Measurements from ENCODE around the gene SLC12A7. TPM values are rescaled to one million over a fixed set of nuclear protein-coding genes. Genes with fewer than 3 reads are reported as not detected.
"Not testable (repeated sequence)": the region's sequence is repeated elsewhere in the genome, so short reads cannot be mapped to it uniquely, and the experiment has no call there.

The SLC12A7 gene
- total RNA-seq, 1 experiment from 2014 or later, result 134 TPM

DNA sequence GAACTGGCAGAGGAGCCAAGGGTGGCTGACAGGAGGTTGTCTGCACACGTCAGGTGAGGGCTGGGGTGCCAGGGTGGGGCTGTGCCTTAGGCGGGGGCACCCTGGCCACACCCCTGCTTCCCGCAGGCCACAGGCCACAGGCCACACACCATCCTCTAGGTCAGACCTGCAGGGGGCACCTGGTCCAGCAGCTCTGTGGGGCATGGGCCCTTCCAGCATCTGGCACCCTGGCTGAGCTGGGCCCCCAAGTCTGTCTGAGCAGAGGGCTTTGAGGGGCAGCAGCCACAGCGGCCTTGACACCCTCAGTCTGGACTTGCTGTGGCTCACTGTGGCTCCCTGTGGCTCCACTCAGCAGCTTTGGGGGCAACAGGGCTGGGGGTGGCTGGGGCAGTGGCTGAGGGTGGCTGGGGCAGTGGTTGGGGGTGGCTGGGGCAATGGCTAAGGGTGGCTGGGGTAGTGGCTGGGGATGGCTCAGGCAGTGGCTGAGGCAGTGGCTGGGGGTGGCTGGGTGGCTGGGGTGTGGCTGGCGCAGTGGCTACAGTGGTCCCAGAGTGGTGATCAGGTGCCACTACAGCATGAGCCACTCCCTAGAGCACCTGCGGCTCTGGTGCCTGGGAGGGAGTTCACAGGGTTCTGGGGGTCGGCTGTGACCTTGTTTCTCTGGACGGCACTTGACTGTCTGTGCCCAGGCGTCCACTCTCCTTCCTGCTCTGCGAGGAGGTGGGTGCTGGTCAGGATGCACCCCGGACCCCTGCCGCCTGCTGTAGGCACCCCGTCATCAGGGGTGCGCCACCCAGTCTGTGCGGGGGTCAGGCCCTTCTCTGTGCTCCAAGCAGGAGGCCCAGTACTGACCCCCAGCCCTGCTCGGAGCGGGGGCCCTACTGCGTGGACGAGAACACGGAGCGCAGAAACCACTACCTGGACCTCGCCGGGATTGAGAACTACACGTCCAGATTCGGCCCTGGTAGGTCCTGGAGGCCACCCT lies 76.2 kb downstream of the SLC12A7 start:
- no peak for DNase-seq (ENCODE audit: low spot score)

DNA sequence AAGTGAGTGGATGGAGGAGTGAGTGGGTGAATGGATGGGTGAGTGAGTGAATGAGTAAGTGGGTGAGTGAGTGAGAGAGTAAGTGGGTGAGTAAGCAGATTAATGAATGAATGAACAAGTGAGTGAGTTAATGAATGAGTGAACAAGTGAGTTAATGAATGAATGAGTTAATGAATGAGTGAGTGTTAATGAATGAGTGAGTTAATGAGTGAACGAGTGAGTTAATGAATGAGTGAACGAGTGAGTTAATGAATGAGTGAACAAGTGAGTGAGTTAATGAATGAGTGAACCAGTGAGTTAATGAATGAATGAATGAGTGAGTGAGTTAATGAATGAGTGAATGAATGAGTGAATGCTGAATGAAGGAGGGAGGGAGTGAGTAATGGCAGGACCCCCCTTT lies 76.9 kb downstream of the SLC12A7 start:
- no peak for DNase-seq (ENCODE audit: low spot score)

DNA sequence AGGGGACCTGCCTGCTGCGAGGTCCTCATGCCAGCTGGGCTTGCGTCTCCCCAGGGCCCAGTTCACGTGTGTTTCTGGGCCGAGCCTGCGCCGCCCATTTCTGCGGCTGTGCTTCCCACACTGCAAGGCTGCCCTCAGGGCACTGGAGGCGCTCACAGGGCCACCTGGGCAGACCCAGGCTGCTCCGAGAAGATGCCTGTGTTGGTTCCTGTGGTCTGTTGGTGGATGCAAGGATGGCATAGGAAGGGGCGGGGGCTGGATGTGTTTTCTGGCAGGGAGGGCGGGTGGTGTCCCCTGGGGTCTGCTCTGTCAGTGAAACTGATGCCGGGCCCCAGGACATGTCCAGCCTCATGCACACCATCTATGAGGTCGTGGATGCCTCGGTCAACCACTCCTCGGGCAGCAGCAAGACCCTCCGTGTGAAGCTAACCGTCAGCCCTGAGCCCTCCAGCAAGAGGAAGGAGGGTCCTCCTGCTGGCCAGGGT lies 77.4 kb downstream of the SLC12A7 start:
- no peak for DNase-seq (ENCODE audit: low spot score)

DNA sequence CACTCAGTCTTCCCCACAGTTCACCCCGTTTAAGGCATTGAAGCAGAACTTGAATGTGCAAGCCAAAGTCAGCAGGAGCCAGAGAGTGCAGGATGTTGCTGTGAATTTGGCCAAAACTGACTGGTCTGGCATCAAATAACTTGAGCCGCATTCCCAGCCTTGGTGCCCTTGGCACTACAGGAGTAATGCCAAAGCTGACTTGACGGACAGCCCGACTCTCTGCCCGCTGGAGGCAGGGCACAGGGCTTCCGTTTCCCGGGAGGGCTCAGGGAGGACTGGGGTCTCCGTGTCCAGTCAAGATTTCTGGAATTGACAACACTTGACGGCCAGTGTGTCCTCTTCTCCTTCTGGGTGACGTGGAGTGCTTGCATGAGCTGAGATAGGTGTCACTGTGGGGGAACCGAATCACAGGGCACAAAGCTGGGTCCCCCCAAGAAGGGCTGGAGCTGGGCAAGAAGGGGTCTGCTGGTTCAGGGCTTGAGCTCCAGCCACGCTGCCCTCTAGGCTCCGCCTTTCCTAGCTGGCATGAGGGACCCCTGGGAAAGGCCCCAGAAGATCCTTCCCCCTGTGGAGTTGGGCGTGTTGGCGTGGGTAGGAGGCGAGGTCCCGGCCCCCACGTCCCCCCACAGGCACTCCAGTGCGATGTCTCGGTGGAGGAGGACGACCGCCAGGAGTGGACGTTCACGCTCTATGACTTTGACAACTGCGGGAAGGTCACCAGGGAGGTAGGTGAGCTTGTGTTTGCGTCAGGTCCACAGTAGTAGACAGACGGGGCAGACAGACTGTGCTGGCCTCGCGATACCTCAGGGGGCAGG lies 78.0 kb downstream of the SLC12A7 start:
- no peak for DNase-seq (ENCODE audit: low spot score)

DNA sequence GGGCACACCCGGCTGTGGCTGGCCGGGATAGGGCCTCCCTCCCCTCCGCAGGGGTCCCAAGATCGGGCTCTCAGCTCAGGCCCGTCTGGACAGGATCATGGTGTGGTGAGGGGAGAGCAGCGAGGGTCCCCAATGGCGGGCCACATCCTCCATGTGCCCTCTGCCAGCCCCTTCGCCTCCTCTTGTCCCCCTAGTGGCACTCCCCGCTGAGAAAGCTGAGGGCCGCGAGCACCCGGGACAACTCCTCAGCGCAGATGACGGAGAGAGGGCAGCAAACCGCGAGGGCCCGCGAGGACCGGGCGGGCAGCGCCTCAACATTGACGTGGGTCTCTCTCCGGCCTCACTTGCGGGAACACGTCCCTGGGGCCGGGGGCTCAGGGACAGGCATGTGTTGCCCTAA lies 78.7 kb downstream of the SLC12A7 start:
- no peak for DNase-seq (ENCODE audit: low spot score)

DNA sequence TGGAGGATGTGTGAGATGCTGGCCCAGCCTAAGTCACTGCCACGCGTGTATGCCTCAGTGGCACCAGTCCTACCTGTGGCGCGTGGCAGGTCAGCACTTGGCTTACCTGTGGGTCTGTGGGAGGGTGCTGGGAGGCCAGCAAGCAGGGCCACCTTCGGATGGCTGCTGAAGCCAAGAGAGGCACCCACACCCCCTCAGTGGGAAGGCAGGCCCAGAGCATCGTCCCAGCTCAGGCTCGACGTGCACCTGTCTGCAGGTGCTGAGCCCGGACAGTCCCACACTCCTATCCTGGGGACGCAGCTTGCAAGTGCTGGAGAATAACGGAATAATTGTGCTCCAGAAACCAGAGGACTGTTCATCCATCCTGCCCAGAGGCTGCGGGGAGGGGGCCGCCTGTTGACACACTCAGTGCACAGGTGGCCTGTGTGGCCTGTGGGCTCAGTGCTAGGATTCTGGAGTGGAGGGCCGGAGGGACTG lies 79.3 kb downstream of the SLC12A7 start:
- DNase-seq (ENCODE audit: low spot score), result no peak

DNA sequence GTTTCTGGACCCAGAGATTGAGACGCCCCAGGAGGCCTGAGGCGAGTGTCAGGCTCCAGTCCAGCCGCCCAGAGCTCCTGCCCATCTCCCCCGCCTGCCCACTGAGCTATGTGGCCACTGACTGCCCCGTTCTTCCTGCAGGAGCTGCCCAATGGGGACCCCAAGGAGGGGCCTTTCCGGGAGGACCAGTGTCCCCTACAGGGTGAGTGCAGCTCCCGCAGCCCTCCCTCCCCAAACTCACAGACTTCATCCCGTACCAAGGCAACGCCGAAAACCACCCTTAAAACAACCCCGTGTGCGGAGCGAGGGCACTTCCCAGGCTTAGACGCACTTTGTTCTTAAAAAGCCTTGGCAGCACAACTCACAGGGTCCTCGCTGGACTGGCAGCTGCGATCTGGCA lies 79.9 kb downstream of the SLC12A7 start:
- DNase-seq (ENCODE audit: low spot score), result no peak

DNA sequence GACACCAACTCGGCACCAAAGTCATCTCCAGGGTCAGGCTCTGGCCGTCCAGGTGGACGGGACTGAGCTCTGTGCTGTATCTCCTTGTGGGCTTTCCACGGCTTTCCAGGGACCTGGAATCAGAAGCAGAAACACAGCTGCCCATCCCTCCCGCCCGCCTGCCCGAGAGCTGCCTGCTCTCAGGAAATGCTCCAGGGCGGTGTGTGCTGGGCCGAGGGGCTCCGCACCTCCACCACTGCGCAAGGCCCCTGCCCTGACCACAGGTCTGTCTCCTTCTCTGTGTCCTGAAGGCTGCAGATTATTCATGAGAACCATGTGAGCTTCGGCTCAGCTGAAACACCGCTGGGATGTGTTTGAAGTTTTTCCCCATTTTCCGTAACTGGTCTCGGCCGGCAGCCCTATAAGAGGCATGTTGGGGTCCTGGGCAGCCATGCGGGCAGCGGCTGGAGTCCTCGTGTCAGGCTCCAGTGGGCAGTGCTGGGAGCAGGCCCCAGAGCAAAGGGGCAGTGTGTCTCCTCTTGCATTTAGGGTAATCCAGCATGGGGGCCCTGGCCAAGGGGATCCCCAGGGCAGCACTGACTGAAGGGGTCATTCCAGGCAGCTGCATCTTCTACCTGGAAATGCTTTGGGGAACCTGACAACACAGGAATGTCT lies 80.4 kb downstream of the SLC12A7 start:
- no peak for DNase-seq (ENCODE audit: low spot score)

DNA sequence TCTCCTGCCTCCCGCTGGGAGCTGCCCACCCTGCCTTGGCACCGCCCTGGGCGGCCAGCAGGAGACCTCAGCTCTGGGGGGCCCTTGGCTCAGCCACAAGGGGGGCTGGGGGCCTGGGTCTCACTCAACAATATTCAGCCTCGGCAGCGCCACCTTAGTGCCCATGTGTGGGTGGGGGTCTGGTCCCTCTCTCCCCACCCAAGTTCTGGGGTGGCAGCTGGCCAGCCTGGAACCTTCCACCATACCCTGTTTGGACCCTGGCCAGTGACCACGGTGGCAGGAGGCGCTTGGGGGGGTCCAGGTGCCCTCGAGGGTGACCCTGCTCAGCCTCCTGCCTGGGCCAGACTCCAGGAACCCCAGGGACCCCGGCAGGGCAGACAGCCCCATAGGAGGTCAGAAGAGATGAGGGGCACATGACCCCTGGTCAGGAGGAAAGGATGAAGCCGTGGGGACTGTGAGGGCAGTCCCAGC lies 81.0 kb downstream of the SLC12A7 start:
- DNase-seq (ENCODE audit: low spot score), result no peak

DNA sequence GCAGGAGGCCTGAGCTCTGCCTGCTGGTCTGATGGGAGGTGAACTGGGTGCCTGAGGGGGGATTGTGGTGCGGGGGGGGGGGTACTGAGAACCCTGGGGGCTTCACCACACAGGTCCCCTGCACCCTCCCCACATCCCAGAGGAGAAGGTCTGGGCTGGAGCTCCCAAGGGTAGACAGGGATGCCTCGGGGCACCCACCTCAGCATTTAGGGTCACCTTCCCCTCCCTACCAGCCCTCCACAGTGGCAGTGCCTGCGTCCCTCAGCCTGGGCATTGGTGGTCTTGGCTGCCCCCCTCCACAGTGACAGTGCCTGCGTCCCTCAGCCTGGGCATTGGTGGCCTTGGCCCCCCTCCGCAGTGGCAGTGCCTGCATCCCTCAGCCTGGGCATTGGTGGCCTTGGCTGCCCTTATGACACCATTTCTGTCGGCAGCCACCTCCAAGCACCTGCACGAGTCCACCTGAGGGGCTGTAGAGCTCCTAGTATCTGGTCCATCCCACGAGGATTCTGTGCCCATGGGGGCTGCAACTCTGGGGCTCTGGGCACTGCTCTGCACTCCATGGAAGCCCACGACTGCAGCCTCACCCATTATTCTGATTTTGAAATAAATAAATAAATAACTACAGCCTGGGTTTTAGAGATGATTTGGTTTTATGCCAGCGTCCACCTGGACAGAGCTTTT lies 81.8 kb downstream of the SLC12A7 start:
- DNase-seq (ENCODE audit: low spot score), result no peak

DNA sequence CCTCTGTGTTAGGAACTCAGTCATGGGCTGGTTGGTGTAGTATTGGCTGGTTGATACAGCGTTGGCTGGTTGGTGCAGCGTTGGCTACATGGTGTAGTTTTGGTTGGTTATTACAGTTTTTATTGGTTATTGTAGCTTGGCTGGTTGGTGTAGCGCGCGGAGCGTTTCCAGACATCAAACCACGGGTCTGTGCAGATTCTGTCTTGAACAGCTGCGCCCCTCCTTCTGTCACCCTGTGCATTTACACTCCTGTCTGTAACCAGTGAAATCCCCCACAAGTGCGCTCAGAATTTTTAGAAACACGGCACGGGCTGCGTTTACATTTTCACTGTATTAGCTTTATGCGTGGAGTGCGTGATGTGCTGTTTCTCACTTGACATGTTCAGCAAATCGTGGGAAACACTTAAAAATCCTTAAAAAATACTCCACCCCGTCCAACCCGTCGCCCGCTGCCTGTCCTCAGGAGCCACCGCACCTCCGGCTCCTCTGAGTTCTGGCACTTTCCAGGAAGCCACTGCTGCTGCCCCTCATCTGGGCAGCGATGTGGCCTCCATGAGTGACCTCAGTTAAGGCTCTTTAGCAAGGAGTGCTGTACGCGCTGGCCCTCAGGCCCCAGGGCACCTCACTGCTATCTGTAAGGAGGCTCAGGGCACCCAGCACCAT lies 82.5 kb downstream of the SLC12A7 start:
- DNase-seq (ENCODE audit: low spot score), result no peak

DNA sequence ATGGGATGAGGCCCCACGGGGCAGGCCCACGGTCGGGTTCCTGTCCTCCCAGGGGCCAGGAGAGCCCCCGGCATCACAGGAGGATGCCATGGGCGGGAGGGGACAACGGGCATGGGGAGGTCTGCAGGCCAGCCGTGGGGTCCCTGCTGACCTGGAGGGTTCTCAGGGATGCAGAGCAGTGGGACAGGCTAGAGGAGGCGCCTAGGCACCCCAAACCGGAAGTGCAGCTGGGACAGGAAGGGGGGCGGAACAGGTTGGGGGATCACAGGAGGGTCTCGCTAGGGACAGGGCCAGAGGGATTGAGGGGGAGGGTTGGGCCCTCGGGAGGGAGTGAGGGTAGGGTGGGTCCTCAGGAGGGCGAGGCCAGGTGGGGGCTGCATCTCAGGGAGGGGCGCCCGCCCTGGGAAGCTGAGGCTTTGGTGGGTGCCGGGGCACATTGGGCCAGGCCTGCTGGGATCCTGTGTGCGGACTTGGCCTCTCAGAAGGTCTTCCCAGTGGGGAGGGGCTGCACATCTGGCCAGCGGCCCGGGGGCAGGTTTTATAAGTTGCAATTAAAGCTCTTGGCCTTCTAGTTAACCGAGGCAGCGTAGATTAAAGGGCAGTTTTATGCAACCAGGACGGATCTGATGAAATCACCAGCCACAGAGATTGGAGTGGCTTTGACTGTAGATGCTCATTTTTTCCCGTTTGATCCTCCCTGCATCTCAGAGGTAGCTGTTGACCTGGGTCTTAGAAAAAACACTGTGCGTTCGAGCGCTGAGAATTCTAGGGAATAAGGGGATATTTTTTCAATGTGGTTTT lies 83.2 kb downstream of the SLC12A7 start:
- no peak for DNase-seq (ENCODE audit: low spot score)

DNA sequence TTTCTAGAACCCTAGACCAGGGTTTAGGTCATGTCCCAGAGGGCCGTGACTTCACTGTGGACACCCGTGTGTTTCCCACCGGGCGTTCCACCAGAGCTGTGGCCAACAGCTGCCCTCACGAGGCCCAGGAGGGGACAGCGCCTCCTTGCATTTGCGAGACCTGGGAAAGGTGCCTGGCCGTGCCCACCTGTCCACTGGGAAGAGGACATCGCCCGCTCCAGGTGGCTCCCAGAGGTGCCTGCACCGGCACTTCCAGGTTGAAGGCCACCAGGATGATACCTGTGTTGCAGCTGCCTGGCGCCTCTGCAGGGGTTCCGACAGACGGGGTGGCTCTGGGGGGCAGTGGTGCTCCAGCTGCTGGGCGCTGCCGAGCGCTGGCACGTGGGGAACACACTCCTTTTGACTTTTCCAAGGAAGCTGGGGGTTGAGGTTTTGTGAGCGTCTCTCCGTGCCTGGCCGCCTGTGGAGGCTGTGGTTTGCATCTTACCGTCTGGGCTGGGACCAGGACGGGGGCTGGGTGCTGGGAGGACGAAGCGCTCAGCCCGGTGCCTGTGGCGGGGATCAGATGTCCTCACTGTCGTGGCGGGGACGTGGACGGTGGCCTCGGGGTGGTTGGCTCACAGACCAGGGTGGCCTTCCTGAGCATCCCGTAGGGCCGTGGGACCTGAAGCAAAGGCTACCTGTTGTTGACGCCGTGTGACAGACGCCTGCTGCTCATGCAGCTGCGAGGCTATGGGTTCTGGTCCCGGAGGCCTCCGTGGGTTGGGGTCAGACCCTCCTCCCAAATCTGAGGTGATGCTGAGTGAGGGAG lies 84.0 kb downstream of the SLC12A7 start:
- no peak for DNase-seq (ENCODE audit: low spot score)

DNA sequence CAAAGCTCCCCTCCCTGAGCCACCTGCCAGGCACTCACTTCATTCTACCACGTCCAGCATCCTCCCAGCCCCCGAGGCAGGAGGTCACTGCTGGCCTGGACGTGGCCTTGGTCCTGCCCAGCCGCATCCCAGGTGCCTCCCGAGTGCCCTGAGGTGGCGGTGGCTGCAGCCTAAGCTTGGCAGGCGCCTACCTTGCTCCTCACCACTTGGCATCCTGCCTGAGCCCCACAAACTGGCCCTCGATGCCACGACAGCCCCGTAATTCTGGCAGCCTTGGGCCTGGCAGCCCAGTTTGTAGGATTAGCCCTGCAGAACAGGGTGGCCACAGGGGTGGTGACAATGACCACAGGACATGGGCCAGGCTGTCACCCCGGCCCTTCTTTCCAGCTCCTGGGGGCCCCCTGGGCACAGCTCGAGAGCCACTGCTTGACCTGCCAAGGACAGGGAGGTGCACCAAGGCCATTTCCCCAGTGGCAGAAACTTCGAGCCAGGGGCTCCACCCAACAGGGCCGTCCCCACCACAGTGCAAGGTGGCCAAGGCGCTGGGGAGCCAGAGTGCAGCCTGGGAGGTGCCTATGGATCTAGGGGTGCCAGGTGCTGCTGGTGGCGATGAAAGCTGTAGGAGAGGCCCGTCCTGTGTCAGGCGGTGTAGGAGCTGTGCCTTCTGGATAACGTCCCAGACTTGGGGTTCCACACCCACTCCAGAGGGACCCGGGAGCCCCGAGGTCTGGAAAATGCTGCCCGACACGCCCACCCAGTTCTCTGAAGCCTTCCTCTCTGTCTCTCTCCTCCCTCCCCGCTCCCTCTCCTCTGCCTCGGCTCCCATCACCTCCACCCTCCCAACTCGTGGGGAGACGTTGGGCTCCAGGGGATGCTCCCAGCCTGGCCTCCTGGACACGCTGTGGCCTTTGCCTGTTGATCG lies 84.9 kb downstream of the SLC12A7 start:
- no peak for DNase-seq (ENCODE audit: low spot score)

DNA sequence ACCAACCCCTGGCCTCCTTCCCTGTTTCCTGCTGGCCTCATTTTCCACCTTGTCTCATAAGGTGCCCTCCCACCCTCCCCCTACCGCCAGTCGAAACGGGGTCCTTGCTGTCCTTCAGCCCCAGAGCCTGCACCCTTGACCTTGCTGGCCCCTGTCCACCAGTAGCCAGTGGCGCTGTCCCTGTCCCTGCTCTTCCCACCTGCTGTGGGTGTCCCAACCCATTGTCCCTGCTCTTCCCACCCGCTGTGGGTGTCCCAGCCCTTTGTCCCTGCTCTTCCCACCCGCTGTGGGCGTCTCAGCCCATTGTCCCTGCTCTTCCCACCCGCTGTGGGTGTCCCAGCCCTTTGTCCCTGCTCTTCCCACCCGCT lies 89.9 kb downstream of the SLC12A7 start:
- DNase-seq (ENCODE audit: low spot score), result not testable (repeated sequence)

DNA sequence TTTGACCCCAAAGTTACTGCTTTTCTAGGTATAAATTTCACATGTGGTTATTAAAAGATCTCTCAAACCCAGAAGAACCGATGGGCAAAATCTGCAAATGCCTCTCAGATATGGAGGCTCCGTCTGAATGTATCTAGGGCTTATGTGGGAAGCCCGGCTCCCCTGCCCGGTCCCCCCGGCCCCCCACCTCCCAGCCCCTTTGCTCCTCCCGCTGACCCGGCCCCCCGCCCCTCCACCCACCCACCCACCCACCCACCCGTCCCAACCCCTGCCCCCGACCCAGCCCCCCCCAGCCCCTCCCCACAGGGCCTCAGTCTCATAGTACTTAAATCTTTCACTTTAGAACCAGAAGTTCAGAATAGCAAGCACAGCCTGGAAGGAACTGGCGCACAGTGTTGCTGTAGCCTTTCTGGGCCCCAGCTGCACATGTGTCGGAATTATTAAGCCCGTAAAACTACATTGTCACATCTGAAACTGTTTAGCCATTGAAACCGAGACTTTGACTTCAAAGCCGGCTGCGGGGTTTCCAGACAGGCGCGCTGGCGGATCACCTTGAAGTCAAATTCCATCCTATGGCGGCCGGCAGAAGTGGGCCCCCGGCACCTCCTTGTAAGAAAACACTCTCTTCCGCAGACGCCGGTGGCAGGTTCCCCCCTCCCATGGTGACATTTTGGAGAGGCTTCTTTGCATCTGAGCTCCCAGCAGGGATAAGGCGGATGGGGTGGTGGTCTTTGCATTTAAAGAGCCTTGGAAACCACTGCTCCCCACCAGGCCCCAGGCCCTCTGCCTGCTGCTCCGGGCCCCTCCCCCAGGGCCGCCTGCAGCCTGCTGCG lies 90.5 kb downstream of the SLC12A7 start:
- DNase-seq (ENCODE audit: low spot score), result no peak

DNA sequence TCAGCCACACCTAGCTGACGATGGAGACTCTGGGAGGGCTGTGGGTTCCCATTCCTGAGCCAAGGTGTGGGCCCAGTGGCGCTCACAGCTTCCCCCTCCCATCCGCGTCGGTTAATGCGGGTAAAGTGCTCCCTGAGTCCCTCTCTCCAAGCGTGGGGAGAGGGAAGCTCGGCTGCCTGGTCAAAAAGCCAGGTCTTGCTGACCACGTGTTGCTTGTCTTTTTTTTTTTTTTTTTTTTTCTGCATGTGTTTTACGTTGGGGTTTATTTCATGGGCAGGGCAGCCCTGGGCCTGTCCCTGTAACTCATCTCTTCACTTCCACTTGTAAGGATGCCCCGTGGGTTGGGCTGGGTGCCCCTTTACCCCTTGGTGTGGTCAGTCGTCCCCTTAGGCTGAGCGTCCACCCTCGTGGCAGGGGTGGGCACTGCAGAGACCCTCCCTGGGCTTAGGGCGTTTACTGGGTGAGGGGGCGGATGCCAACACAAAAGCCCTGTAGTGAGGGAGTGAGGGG lies 91.4 kb downstream of the SLC12A7 start:
- DNase-seq (ENCODE audit: low spot score), result no peak

Data from HT-29 (cell line).